Measurements from ENCODE around the gene STING1. TPM values are rescaled to one million over a fixed set of nuclear protein-coding genes. Genes with fewer than 3 reads are reported as not detected.
A peak's percentile ranks its signal among the peaks of the same experiment; 100 is the strongest.
"Not testable (repeated sequence)": the region's sequence is repeated elsewhere in the genome, so short reads cannot be mapped to it uniquely, and the experiment has no call there.

The STING1 gene
- total RNA-seq, 3 donors from 2014 or later, result 139 to 261 (median 172) TPM

DNA sequence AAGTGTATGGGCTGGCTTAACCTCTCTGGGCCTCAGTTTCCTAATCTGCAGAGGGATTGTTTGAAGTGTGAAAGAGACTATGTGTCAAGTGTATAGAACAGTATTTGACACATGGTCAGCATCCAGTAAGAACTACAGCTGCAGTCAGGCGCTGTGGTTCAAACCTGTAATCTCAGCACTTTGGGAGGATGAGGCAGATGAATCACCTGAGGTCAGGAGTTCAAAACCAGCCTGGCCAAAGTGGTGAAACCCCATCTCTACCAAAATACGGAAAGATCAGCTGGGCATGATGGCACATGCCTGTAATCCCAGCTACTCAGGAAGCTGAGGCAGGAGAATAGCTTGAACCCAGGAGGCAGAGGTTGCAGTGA lies 31.9 kb upstream of the STING1 start:
- Mint-ChIP-seq H3K36me3 (ENCODE audit: insufficient read depth) (no peaks in the 10 kb centered on the region), H3K4me1 (ENCODE audit: low read depth) (peaks cover 56% of the 10 kb centered on the region), H3K9me3 (no peaks in the 10 kb centered on the region), H3K4me3 (no peak overlapping the region), H3K27me3 (ENCODE audit: low read depth) (no peaks in the 10 kb centered on the region)
- DNase-seq (no peak), ATAC-seq (no peak)

DNA sequence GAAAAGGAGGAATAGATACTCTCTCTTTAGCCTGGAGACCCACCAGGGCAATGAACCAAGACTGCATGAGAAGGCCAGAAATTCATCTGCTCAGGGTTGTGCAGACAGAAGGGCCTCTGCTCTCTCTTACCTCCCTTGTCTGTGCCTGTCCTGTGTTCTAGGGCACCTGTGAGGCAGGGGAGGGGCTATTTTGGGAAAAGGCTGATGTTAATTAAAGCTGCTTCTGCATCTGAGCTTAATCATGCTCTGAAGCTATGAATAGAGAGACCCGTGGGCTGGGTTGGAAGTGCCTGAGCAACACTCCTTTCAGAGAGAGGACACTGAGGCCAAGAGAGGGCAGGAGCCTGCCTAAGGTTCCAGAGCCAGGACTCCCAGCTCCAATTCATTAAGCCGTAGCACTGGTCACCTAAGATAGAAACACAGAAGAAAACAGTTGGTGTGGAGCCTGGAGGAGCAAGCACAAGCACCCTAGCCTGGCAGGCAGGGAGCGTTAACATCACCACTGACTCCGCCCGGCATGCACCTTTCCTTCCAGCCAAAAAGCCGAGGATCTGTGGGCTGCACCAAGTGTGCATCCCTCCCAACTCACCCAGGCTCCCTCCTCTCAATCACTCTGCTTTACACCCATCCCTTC lies 31.4 kb upstream of the STING1 start:
- H3K4me3 Mint-ChIP-seq, result no peak overlapping the region
- H3K4me1 Mint-ChIP-seq (ENCODE audit: low read depth), result peaks cover 55% of the 10 kb centered on the region
- ATAC-seq (no peak), DNase-seq (no peak)
- no peaks in the 10 kb centered on the region for H3K9me3 Mint-ChIP-seq
- H3K27me3 Mint-ChIP-seq (ENCODE audit: low read depth), result no peaks in the 10 kb centered on the region
- H3K36me3 Mint-ChIP-seq (ENCODE audit: insufficient read depth), result no peaks in the 10 kb centered on the region

DNA sequence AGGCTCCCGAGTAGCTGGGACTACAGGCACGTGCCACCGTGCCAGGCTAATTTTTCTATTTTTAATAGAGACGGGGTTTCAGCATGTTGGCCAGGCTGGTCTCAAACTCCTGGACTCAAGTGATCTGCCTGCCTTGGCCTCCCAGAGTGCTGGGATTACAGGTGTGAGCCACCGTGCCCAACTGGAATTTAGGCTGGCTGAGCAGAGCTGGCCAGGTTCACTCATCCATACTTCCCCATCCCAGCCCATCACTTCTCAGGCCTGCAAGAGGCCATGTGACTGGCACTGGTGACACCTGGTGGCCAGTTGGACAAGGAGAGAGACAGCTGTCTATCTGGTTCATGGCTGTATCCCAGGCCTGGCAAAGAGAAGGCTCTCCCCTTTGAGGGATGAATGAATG lies 30.9 kb upstream of the STING1 start:
- H3K4me1 Mint-ChIP-seq (ENCODE audit: low read depth), result peaks cover 49% of the 10 kb centered on the region

DNA sequence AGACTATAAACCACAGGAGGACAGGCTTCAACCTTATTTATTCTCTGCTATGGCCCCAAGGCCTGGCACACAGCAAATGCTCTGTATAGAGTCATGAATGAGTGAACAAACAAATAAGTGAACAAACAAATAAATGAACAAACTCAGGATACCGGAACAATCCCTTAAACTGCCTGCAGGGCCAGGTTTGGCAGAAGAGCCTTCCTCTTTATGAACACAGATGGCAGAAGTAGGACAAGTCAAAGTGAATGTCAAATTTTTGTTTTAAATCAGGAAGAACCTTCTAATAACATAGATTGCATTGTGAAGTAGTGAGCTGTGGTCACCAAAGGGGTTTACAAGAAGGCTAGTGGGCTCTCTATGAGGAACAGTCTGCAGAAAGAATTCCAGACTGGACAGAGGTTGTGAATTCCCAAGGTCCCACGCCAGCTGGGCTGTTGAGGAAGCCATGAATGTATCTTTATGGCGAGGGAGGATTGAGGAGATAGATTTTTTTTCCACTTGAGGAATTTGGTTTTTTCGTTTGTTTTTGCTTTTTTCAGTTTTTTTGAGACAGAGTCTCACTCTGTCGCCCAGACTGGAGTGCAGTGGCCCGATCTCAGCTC lies 30.3 kb upstream of the STING1 start:
- H3K27me3 Mint-ChIP-seq (ENCODE audit: low read depth), result no peaks in the 10 kb centered on the region
- no peak for ATAC-seq
- no peak overlapping the region for H3K4me3 Mint-ChIP-seq
- DNase-seq, result no peak
- no peaks in the 10 kb centered on the region for H3K9me3 Mint-ChIP-seq
- no peaks in the 10 kb centered on the region for H3K36me3 Mint-ChIP-seq (ENCODE audit: insufficient read depth)
- peaks cover 45% of the 10 kb centered on the region for H3K4me1 Mint-ChIP-seq (ENCODE audit: low read depth)

More for the DNA sequence above, 30.9 kb upstream of the STING1 start:
- not testable (repeated sequence) for H3K27me3 Mint-ChIP-seq (ENCODE audit: low read depth); H3K4me3 Mint-ChIP-seq; H3K9me3 Mint-ChIP-seq; H3K36me3 Mint-ChIP-seq (ENCODE audit: insufficient read depth)
- DNase-seq (peak; percentile 74), ATAC-seq (peak; percentile 51 to 58)

DNA sequence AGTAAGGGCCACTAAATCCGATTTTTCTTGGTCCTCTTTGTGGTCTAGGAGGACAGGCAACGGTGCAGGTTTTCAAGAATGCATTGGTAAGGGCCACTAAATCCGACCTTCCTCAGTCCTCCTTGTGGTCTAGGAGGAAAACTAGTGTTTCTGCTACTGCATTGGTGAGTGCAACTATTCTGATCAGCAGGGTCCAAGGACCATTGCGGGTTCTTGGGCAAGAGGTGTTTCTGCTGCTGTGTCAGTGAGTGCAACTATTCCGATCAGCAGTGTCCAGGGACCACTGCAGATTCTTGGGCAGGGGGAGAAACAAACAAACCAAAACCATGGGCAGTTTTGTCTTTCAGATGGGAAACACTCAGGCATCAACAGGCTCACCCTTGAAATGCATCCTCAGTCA lies 22.2 kb upstream of the STING1 start:
- not testable (repeated sequence) for H3K27me3 Mint-ChIP-seq (ENCODE audit: low read depth); H3K4me1 Mint-ChIP-seq (ENCODE audit: low read depth)

DNA sequence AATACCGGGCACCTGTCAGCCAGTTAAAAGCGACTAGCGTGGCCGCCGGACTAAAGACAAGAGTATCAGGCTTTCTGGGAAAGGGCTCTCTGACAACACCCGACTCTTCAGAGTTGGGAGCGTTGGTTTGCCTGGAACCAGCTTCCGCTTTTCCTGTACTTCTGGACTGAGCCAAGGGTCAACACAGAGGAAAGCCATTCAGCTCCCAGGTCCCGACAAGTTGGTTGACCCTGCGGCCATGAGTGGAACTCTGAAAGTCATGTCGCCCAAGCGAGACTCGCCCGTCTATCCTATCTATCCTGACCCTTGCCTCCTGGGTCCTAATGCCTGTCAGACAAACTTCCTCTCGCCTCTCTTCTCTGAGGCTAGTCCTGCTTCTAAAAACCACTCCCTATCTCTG lies 21.3 kb upstream of the STING1 start:
- H3K36me3 Mint-ChIP-seq (ENCODE audit: insufficient read depth); H3K9me3 Mint-ChIP-seq; H3K27me3 Mint-ChIP-seq (ENCODE audit: low read depth); H3K4me3 Mint-ChIP-seq; H3K4me1 Mint-ChIP-seq (ENCODE audit: low read depth); DNase-seq; ATAC-seq: not testable (repeated sequence)

More for the DNA sequence above, 22.2 kb upstream of the STING1 start:
- not testable (repeated sequence) for DNase-seq; ATAC-seq; H3K9me3 Mint-ChIP-seq; H3K36me3 Mint-ChIP-seq (ENCODE audit: insufficient read depth); H3K4me3 Mint-ChIP-seq

DNA sequence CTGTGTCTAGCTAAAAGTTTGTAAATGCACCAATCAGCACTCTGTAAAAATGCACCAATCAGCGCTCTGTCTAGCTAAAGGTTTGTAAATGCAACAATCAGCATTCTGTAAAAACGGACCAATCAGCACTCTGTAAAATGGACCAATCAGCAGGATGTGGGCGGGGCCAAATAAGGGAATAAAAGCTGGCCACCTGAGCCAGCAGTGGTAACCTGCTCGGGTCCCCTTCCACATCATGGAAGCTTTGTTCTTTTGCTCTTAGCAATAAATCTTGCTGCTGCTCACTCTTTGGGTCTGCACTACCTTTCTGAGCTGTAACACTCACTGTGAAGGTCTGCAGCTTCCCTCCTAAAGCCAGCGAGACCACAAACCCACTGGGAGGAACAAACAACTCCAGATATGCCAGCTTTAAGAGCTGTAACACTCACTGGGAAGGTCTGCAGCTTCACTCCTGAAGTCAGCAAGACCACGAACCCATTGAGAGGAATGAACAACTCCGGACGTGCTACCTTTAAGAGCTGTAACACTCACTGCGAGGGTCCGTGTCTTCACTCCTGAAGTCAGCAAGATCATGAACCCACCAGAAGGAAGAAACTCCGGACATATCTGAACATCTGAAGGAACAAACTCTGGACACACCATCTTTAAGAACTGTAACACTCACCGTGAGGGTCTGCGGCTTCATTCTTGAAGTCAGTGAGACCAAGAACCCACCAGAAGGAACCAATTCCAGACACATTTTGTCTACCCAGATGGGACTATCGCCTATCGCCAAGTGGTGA lies 20.7 kb upstream of the STING1 start:
- not testable (repeated sequence) for DNase-seq; H3K4me1 Mint-ChIP-seq (ENCODE audit: low read depth); H3K9me3 Mint-ChIP-seq; H3K4me3 Mint-ChIP-seq; H3K36me3 Mint-ChIP-seq (ENCODE audit: insufficient read depth); H3K27me3 Mint-ChIP-seq (ENCODE audit: low read depth); ATAC-seq

DNA sequence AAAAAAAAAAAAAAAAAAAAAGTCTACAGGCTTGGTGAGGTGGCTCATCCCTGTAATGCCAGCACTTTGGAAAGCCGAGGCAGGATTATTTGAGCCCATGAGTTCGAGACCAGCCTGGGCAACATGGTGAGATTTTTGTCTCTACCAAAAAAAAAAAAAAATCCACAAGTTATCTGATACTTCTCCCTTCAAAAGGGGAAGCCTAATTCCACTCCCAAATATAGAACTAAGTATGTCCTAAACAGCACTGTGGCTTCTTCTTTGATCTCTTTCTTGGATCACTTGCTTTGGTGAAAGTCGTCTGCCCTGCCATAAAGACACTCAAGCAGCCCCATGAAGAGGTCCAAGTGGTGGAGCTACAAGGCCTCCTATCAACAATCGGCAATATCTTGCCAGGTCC lies 18.8 kb upstream of the STING1 start:
- H3K27me3 Mint-ChIP-seq (ENCODE audit: low read depth), result peaks cover 2% of the 10 kb centered on the region
- ATAC-seq (no peak), DNase-seq (no peak)
- no peaks in the 10 kb centered on the region for H3K9me3 Mint-ChIP-seq
- no peaks in the 10 kb centered on the region for H3K36me3 Mint-ChIP-seq (ENCODE audit: insufficient read depth)
- H3K4me3 Mint-ChIP-seq, result no peak overlapping the region
- H3K4me1 Mint-ChIP-seq (ENCODE audit: low read depth), result no peaks in the 10 kb centered on the region

DNA sequence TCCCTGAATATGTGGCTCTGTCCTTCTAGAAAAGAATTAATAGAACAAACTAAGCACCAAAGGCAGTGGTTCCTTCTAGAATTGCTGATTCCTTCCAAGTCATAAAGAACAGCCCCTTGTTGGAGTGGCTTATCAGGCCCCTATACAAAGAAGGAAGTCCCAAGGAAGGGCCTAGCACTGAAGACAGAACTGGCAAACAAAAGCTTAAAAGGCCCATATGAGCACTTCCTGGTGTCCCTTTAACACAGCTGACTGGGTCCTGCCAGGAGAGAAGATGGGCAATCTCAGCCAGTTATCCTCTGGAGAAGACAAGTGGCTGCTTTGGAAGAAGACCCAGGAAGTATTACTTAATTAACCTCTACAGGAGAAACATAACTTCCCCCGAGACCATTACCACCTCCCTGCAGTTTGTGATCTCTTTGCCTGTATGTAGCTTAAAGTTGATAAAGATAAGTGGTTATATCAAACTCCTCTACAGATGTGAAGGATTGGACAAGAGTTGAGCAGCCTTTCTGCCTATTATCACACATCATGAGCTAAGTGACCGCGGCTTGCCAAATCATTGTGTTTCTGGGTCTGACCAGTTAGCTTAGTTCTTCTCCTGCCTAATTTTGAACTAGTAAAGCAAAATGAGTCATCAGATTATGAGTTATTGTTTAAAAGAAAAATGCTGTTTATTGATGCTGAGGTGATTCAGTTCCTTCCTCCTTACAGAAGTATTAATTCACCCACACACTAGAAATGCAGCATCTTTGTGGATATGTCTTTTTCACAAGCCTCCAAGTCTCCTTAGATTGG lies 13.3 kb upstream of the STING1 start:
- H3K4me1 Mint-ChIP-seq (ENCODE audit: low read depth), result peaks cover 23% of the 10 kb centered on the region
- ATAC-seq, result peak; percentile 65 to 73
- no peak overlapping the region for H3K4me3 Mint-ChIP-seq
- DNase-seq, result no peak
- no peaks in the 10 kb centered on the region for H3K9me3 Mint-ChIP-seq
- no peaks in the 10 kb centered on the region for H3K36me3 Mint-ChIP-seq (ENCODE audit: insufficient read depth)
- no peaks in the 10 kb centered on the region for H3K27me3 Mint-ChIP-seq (ENCODE audit: low read depth)

DNA sequence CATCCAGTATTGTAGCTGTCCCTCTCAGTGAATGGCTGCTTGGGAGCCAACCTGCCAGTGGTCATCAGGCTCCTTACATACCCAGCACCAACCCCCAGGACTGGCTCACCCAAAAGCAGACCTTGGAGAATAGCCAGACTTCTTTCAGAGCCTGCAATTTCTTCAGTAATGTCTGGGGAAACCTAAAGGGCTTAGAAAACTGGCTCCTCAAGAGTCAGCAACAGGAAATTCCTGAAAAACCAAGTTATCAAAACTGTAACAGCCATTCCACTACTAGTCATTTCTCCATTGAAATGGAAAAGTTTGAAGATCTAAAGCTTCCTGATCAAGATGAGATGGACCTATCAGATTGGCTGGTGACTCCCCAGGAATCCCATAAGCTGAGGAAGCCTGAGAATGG lies 12.3 kb upstream of the STING1 start:
- no peak for DNase-seq

DNA sequence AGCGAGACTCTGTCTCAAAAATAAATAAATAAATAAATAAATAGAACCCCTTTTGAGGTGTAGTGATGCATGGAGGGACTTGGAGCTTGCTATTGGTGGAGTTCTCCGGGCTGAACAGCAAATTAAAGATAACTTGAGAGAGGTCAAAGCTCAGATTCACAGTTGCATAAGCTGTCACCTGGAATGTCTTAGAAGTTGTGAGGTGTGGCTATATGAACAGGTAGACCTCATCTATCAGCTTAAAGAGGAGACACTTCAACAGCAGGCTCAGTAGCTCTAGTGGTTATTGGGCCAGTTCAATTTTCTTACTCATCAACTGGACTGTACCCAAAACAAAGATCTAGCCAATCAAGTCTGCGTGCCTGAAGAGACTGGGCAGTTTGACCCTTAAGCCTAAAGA lies 11.7 kb upstream of the STING1 start:
- no peaks in the 10 kb centered on the region for H3K9me3 Mint-ChIP-seq
- H3K4me1 Mint-ChIP-seq (ENCODE audit: low read depth), result peaks cover 23% of the 10 kb centered on the region
- ATAC-seq (no peak), DNase-seq (no peak)
- no peak overlapping the region for H3K4me3 Mint-ChIP-seq
- no peaks in the 10 kb centered on the region for H3K36me3 Mint-ChIP-seq (ENCODE audit: insufficient read depth)
- H3K27me3 Mint-ChIP-seq (ENCODE audit: low read depth), result no peaks in the 10 kb centered on the region

More for the DNA sequence above, 12.3 kb upstream of the STING1 start:
- ATAC-seq, result no peak
- Mint-ChIP-seq H3K9me3 (no peaks in the 10 kb centered on the region), H3K4me1 (ENCODE audit: low read depth) (peaks cover 23% of the 10 kb centered on the region), H3K36me3 (ENCODE audit: insufficient read depth) (no peaks in the 10 kb centered on the region), H3K4me3 (no peak overlapping the region), H3K27me3 (ENCODE audit: low read depth) (no peaks in the 10 kb centered on the region)

DNA sequence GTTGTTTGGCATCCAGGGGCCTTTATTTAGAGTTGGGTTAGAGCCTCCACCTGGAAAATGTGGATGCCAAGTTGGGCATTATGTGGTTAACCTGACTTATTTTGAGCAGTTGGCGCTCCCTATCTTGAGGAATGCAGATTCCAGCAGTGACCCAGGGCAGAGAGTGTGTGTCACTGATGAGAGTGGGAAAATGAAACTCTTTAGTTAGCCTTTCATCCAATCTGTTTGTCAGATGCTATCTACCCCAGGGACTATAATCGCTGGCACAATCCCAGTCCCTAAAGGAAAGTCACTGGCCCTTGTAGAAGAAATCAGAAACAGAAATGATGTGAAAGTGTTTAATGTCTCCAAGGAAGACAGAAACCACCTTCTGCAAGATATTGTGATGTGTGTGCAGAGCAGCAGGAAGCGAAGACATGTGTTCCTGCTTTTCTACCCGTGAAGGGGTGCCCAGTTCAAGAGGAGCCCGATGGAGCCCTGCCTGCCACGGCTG lies 10.2 kb upstream of the STING1 start:
- ATAC-seq, result peak; percentile 20 to 31
- Mint-ChIP-seq H3K4me1 (ENCODE audit: low read depth) (peaks cover 30% of the 10 kb centered on the region), H3K36me3 (ENCODE audit: insufficient read depth) (no peaks in the 10 kb centered on the region), H3K9me3 (no peaks in the 10 kb centered on the region), H3K27me3 (ENCODE audit: low read depth) (no peaks in the 10 kb centered on the region), H3K4me3 (peak overlapping the region; percentile 19)
- DNase-seq, result no peak

DNA sequence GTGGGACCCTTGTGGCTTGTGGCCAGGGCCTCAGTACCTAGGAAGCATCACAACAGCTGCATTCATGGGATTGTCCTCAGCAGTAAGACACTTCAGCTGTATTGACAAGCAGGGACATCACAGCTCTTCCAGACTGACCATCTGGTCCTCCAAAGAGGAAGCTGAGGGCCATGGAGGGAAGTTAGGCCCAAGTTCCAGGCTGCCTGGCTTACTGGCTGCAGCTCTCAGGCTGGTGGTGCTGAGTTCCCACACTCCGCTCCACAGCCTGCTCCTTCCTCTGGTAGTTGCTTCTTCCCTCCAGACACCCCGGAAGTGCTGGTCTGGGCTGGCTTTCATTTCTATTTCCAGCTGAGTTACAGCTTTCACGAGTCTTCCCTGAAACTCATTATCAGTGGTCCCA lies 5.7 kb upstream of the STING1 start:
- Mint-ChIP-seq H3K4me3 (no peak overlapping the region), H3K9me3 (no peaks in the 10 kb centered on the region), H3K36me3 (ENCODE audit: insufficient read depth) (no peaks in the 10 kb centered on the region), H3K27me3 (ENCODE audit: low read depth) (no peaks in the 10 kb centered on the region), H3K4me1 (ENCODE audit: low read depth) (peaks cover 17% of the 10 kb centered on the region)
- DNase-seq (no peak), ATAC-seq (no peak)

DNA sequence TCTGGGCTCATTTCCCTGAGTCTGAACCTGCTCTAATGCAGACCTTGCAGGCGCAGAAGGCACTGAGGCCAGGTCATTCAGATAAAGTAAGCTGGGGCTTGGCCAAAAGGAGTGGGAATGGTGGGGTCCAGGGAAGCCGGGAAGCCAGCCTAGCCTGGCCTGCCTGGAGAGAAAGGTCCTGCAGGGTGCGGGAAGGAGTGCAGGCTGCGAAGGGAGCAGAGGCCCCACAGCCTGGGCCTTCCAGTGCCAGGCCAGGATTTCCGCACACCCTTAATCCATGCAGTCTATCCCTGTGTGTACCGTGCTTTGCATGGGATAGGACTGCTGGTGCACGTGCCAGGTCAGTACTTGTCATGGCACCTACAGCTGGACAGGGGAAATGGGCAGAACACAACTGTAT lies 3.6 kb upstream of the STING1 start:
- Mint-ChIP-seq H3K9me3 (no peaks in the 10 kb centered on the region), H3K36me3 (ENCODE audit: insufficient read depth) (no peaks in the 10 kb centered on the region), H3K4me1 (ENCODE audit: low read depth) (peaks cover 19% of the 10 kb centered on the region), H3K27me3 (ENCODE audit: low read depth) (no peaks in the 10 kb centered on the region), H3K4me3 (no peak overlapping the region)
- no peak for ATAC-seq
- no peak for DNase-seq

Measured in activated T-cell treated with anti-CD3 and anti-CD28 coated beads, Interleukin-2, amount 50 U/mL, for 4 hours (primary cell).